Daoy (cell line): ENCODE measurements around the gene TRAF3. TPM values are rescaled to one million over a fixed set of nuclear protein-coding genes. Genes with fewer than 3 reads are reported as not detected.

Experiments used
- DNase-seq: peaks from one replicate; pipeline ENCODE4 v3.0.0-alpha.2; 2015; ENCODE audit warnings: low read depth
- total RNA-seq: library from RNA; depleted of rRNA; stranded (reverse); fragments of >200 nt; shearing (Covaris generic); gene quantifications from 2 replicates; pipeline ENCODE4 v1.2.3, GENCODE V29; 2014

TRAF3 gene
- total RNA-seq, 1 experiment from 2014 or later, result 35.7 TPM

DNA sequence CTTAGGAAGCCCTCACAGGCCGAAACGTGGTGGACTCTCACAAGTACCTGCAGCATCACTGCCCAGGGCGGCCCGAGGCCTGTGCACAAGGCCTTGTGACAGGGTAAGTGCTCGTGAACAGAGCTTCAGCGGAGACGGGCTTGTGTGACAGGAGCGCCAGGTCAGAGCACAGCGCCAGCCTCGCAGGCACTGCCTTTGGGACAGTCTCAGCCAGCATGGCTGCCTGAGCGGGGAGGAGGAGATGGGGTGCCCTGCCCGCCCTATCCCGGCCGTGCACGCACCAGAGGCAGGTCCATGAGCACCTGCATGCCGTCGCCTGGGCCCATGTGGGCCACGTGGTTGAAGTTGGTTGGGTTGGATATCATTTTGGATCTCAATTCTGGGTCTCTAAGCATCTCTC, 162.1 kb downstream of the TRAF3 start:
- DNase-seq, result no peak

DNA sequence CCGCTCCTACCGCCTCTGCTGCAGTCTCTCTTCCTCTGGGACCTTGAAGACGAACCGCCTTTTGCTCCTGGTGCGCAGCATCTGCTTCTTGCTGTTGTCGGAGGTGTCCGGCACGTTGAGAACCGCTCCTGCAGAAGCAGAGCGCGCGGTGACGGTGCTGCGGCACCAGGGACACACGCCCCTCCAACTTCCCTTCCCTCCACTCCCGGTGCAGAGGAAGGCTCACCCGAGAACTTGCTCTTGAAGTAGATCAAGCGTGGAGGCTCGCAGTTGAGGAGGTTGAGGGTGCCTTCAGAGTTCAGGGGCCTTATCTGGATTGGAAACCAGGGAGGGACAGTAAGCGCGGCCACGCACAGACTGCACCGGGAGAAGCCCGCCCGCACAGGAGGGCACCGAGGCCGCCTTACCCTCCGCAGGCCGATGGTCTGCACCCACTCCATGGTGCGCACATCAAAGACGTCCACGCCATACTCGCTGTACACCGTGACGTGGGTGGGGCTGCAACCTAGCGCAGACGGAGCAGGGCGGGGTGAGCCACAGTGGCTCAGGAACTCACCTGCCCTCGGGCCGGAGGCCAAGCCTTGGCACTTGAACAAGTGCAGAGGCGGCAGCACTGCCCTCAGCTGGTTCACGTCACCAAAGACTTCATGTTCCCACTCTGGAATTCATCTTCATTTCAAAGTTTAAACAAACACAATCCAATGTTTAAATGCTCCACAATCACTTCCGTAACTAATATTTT, 162.7 kb downstream of the TRAF3 start:
- no peak for DNase-seq

DNA sequence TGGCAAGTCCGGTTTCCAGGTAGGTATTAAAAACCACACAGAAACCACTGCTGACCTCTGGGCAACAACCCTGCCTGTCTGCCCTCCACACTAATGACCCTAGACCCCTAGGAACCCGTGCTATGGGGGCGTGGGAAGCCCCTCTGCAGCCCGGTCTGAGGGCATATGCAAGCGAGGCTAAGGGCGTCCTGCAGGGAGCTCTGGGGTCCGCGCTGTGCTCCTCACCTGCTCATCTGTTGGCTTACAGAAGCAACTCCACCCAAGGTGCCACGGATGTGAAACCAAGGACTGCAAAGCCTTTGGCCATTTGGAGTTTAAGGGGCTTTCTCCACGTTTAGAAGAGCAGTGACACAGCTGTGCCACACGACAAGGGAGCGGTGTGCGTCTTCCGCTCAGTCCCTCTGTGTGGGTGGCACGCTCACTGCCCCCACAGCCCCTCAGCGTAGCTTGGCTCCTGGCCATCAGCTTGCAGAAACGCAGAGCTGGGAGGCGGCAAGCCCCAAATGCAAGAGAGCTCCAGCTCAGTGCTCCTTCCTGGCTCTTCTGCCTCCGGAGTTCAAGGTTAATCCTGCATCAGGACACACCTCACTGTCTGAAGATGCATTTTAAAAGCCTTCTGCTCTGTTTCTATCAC, 163.6 kb downstream of the TRAF3 start:
- DNase-seq, result no peak

DNA sequence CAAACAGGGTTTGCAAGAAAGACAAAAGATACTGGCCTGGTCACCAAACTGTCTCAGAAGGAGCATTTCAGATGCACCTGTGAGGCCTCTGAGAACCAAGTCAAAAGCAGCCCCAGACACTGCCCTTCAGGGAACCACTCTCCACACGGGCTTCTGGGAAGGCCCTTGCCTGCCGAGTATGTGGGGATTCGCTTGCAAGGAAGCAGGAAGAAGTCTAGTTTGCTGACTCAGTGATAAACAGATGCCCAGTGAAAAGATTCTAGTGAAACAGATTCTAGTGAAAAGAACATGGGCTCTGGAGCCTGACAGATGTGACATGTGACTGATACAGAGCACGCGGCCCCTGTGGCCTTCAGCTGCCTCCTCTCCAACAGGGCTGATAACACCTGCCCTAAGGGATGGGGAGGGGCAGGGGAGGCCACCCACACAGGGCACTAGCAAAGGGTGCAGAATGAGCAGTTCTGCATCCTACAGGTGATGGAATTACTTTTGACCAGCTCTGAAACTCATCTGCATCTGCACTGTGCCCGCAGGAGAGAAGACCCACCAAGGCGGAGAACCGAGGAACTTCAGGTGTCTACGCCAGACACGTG, 164.3 kb downstream of the TRAF3 start:
- DNase-seq, result no peak

DNA sequence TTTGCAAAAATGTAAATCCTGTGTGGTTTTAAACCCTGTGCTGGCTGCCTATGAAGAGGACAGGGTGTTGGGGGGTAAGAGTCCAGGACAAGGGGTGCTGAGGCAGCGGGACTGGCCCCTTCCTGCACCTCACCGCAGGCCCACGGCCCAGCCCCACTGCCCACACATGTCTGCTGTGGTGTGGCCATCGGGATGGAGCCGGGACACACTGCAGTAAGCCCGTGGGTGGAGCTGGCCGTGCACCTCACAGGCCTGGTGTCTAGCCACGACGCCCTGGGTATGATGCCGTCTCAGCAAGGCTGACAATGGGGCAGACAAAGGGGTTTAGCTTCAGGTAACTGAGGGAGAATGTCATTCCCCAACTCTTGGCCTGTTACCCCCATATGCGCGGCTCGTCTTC, 164.8 kb downstream of the TRAF3 start:
- DNase-seq, result no peak

DNA sequence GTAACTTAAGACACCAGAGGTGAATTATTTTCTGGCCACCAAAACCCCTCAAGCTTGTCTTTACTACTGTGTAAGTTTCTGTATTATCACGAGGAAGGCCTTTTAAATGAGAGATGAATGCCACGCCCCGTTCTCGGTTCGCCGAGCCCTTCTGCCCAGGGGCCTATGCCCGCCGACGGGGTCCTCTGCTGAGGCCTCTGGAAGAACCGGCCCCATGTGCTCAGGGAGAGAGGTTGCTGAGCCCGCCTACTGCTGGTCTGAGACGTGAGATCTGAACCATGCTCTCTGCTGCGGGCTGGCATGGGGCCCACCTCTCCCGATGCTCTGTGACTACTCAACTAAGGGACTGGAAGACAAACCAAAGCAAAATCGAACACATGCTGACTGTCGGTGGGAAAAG, 166.2 kb downstream of the TRAF3 start:
- no peak for DNase-seq

DNA sequence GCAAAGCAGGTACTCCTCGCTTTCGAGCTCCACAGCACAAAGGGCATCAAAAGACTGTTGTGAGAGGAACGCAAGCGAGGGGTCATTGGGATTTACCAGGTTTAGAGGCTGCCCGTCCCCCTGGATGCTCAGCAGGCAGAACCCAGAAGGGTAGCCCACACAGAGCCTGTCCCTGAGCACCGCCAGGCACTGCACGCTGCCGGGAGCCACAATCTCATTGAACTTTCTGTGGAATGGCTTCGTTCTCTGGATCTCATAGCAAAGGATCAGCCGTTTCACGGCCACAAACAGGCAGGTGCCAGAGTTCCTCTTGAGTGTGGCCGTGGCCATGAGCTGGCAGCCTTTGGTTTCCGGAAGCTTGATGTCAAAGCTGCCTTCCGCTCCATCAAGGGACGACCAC, 166.7 kb downstream of the TRAF3 start:
- no peak for DNase-seq

DNA sequence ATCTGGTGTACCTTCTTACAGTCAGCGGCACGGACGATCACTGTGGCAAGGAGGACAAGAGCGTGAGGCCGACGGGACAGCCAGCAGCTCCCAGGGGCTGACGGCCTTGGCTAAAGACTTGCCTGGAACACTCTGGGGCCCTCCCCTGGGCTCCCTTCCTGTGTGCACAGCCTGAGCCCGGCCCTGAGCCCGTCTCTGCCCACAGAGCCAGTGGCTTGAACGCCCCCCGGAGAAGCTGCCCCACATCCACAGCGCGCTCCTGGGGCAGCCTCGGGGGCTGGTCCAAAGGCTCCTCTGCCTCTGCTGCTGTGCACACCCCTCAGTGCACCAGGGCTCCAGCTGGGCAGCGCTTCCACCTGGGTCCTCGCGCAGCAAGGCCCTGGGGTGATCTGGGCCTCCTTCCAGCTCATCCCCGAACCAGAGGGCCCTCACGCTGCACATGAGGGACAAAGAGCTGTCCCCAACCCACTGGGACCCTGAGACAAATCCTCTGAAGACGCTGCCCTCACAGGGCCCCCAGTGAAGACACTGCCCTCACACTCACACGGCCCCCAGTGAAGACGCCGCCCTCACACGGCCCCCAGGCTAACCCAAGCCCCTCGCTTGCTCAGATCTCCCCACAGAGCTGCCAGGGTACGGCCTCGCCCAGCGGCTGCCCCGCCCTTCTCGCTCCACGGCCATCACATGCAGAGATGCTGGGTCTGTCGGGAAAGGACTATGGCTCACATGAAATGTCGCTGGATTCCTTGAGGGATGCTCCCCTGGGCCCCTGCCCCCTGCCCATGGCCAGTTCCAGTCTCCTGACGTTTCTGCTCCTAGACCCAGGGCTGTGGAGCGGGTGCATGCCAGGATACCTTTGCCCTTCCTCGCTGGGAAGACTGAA, 167.4 kb downstream of the TRAF3 start:
- no peak for DNase-seq

DNA sequence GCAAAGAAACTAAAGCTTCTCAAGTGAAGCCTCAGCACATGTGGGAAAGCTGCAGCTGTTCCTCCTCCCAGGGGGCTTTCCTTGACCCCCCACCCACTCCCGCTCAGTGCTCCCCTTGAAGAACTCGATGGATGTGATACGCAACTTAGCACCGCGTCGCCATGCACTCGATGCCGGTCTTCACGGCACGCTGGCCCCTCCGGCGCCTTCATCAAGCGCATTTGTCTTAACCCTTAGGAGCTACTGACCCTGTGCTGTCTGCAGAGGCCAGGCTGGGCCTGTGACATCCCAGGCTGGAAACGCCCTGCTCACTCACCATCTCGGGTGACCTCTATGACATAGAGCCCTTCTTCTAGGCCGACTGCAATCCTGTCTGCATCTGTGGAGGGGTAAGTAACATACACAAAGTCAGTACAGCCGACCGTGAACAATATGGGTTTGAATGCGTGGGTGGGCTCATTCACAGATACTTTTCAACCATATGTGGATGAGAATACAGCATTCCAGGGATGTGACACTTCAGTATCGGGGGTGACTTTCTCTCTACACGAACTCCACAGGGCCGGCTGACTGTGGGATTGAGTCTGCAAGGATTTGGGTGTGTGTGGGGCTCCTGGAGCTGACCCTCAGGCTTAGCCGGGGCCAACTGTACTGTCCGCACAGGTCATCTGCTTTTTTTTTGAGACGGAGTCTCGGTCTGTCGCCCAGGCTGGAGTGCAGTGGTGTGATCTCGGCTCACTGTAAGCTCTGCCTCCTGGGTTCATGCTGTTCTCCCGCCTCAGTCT, 168.3 kb downstream of the TRAF3 start:
- no peak for DNase-seq

DNA sequence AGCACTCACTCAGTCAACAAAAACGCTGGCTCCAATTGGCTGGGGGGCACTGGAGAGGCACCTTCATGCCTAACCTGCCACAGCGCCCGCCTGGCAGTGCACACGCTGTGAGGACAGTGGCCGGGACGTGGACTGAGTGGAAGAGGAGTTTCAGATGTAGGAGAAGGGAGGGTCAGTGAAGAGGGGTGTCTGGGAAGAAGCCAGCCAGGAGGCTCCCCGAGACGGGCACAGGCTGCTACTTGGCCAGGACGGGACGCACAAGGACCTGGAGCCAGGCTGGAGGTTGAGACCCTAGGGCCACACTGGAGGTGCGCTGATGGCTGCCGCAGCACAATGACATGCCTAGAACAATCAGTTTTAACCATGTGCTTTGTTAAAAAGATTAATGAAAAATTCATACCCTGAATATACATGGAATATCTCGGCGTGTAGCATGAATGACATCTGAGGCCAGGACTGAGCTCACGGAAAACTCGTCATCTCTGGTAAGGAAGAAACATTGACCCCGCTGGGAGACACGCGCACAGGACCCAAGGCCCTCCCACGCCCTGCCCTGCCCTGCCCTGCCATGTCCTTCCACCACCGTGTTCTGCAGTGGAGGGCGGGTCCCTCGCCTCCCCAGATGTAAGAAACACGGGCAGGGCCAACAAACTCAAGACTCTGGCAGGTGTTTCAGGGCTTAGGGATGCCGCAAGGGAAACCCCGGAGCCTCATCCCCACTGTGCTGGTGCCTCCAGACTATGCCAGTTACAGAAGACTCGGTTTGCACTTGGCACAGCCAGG, 170.3 kb downstream of the TRAF3 start:
- DNase-seq, result no peak

DNA sequence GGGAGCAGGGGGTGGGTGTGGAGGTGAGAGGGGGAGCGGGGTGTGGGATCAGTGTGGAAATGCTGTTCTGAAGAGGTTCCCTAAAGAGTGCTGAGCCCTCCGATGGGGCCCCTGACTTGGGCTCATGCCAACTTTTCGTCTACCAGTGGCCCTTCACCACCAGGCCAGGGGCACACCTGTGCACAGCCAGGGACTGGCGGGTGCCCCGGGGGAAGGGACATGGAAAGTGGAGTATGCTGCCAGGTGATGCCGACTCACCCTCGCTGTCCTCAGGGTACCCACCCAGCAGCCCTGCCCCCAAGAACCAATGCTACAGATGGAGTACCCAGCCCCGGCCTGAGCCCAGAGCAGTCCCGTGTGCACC, 171.4 kb downstream of the TRAF3 start:
- no peak for DNase-seq

DNA sequence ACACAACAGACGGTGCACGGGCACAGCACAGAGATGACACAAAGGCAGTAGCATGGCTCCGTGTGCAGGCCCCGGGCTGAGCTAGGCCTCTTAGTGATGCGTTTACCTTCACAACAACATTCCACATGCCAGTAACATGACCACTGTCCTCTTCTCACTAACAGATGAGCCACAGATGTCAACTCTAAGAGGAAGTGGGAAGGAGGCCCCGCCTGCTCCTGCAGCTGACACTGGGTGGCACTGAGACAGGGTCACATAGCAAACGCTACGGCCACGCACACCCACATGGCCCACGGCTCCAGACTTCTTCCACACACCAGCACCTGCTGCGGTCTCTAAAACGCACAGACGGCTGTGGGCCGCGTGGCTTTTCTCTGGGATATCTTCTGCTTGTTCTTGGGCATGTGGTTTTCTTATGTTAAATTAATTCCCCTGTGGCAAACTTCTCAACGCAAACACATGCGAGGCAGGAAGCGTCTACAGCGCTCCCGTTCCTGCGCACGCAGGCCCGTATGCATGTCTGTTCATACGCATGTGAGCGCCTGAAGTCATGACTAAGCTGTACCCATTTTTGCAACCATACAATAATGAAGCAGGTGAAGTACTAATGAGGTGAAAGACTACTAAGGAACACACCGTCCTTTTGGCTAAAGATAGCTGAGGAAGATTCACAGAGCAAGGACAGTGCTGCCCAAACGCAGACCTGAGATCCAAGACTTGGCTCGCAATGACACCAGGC, 172.0 kb downstream of the TRAF3 start:
- no peak for DNase-seq

DNA sequence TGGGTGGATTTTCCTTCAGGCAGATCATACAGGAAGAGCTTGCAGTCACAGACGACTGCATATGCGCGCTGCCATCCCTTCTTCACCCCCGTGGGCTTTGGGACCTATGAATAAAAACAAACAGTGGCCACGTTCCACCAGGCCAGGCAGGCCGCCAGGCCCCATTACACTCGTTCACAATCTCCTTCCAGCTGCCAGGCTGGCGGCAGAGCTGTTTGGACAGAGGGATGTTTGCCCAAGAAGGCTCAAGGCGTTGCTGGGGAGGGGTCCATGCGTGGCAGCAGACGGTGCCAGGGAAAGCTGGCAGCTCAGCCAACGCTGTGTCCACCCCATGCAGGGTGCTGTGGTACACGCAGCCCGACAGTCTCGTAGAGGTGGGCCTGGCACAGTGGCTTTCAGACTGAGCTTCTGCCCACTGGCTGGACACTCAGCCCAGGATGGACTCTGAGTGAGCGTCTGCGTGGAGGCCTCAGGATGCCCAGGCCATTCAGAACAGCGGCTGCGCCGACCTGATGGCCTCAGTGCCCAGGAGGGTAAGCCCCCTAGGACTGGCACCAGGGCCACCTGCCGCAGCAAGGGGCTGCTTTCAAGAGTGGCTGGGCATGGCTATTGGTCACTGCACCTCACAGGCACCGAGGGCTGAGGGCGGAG, 172.7 kb downstream of the TRAF3 start:
- no peak for DNase-seq

DNA sequence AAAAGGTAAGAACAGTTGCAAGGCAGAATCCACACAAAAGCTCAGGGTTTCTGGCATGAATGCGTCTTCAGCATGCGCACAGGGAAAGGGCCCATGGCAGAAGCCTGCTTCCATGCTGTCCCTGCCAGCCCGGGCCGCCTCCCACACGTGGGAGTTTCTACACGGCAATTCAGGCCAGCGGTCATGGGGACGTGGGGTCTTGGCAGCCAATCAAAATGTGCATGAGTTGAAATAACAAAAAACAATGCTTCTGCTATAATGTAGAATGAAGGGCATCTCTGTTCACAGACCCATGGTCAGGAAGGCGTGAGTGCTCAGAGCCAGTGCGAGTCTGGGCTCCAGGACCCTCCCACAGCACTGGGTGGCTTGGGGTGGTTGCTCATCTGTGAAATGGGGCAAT, 173.8 kb downstream of the TRAF3 start:
- DNase-seq, result no peak

DNA sequence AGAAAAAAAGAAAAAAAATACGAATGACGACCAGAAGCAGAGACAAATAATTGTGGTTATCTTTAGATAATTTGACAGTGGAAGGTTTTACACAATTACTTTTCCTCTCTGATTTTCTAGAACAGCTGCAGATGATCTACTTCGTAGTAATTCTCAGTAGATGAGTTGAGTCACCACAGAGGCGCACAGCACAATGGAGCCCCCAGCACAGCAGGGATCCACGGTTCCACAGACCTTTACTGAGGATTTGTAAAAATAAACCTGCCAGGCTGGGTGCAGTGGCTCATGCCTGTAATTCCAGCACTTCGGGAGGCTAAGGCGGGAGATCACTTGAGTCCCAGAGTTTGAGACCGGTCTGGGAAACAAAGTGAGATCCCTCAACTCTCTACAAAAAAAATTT, 174.6 kb downstream of the TRAF3 start:
- DNase-seq, result no peak

DNA sequence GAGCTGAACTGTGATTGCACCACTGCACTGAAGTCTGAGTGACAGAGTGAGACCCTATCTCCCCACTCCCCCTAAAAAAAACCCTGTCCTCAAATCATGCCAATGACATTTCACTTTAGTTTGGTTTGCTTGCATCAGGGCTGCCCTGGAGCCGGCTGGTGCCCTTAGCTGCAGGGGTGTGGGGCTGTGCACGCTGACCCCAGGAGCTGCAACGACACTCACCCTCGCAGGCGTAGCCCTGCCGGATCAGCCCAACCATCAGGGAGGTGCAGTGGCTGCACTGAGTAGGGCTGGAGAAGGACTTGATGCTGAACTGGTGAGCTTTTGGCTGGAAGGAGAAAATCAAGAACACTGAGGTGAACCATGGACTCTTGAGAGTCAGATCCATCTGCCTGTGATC, 175.0 kb downstream of the TRAF3 start:
- no peak for DNase-seq

DNA sequence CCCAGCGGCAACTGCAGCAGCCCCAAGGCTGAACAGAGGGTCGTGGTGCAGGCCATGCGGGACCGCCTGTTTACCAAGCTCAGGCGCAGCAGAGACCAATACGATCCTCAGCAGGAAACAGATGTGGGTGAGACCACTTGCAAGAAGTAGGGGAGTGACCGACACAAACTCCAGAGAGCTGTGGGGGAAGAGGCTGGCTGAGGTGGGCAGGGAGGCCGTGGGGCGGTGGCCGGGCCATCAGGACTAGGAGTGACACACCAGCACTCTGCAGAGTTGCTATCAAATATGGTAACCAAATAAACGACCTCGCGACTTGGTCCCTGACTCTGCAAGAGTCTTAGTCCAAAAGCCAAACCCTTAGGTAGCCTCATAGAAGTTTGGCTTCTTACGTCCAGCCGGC, 175.9 kb downstream of the TRAF3 start:
- no peak for DNase-seq

DNA sequence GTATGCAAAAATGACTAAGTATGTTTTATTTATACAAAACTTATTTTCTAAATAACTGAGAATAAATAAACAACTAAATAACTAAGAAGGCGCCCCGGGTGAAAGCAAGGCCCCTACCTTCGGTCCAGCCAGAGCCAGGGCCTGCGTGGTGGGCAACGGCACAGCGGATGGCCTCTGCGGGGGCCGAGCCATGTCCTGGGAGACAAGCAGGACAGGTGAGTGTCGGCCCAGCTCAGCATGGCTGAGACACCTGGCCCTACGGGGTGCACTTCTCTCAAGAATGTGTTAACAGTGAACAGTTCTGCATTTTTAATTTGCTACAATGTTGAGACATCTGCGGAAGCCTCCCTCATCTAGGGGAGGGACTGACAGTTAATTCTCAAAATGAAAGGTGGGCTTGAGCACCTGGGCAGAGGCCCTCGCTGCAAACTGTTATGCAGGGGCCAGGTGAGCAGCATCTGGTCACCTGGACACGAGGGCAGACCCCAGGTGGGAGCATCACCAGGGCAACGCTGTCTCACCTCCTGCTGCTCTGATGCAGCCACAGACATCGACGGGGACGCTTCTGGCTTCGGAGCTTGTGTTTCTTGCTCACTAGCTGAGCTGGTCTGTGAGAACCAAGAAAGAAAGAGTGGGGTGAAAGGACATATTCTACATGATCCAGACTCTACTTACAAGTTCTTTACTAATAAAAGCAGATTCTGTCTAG, 177.0 kb downstream of the TRAF3 start:
- DNase-seq, result no peak
